PC-3 (cell line): Measurements from ENCODE around the gene NCOR2.

Experiments used
- EZH2 ChIP-seq: fragments of 300-600 bp; sonication (generic); IDR thresholded peaks from one replicate; pipeline ENCODE4 v1.6.1; 2017; ENCODE audit warnings: antibody characterized with exemption, mild to moderate bottlenecking, low read length; ENCODE audit not compliant: unreplicated experiment
- TF ChIP-seq, protein P1 (sequence below): fragments of 300-600 bp; sonication (generic); conservative IDR thresholded peaks from 2 replicates; pipeline ENCODE4 v1.5.1; 2017; ENCODE audit warnings: antibody characterized with exemption, low read depth, mild to moderate bottlenecking, low read length

DNA sequence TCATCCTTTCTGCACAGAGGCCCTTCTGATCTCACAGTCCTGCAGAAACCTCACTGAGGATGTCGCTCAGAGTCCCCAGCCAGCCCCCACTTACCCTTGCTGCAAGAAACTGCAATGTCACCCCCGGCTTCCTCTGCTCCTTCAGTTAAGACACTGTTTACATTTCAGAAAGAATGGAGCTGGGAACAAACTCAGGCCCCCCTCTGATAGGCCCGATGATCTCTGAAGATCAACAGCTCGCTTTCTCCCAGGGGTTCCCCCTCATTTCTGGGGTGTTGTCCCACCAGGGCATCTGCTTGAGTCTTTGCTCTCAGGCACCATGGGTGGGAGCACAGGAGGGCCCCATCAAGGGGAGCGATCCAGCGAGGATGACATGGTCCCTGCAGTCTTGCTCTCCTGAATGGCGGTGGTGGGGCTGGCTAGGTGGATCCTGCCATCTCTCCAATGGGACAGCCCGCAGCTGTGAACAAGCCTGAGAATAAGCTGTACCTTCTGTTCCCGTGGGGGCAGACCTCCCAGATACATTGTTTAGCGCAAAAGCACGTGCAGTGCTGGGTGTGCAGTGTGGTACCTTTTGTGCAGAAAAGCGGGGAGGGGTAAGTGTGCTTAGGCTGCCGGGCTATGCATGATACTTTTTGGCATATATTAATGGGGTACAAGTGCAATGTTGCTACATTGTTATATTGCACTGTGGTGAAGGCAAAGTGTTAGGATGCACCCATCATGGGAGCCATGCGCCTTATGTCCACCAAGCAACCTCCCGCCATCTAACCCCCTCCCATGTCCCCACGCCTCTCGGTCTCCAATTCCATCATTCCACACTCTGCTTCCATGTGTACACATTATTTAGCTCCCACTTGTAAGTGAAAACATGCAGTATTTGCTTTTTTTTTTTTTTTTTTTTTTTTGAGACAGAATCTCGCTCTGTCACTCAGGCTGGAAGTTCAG is 6.7 kb upstream of the NCOR2 start:
- TF ChIP-seq, protein P1, sequence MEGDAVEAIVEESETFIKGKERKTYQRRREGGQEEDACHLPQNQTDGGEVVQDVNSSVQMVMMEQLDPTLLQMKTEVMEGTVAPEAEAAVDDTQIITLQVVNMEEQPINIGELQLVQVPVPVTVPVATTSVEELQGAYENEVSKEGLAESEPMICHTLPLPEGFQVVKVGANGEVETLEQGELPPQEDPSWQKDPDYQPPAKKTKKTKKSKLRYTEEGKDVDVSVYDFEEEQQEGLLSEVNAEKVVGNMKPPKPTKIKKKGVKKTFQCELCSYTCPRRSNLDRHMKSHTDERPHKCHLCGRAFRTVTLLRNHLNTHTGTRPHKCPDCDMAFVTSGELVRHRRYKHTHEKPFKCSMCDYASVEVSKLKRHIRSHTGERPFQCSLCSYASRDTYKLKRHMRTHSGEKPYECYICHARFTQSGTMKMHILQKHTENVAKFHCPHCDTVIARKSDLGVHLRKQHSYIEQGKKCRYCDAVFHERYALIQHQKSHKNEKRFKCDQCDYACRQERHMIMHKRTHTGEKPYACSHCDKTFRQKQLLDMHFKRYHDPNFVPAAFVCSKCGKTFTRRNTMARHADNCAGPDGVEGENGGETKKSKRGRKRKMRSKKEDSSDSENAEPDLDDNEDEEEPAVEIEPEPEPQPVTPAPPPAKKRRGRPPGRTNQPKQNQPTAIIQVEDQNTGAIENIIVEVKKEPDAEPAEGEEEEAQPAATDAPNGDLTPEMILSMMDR, result no peak
- TF ChIP-seq EZH2, result no peak
